ENCODE results near the gene SIX1.

SIX1 gene

GRCh38 chr14:60658211-60658690, 9.0 kb upstream of the SIX1 start:
- Histone ChIP-seq H3K4me2 (ENCODE audit: low read depth, low read length, poor library complexity, severe bottlenecking) (no peak overlapping the region), H3K9ac (ENCODE audit: low read depth, low read length, poor library complexity, severe bottlenecking) (no peak overlapping the region), H3K4me3 (ENCODE audit: low read length, poor library complexity, severe bottlenecking) (no peak overlapping the region), H3K4me1 (ENCODE audit: insufficient read depth, low read length, poor library complexity, severe bottlenecking) (peaks cover 11% of the 10 kb centered on the region), H3K9me2 (replicated peaks; ENCODE audit: low read depth, low read length) (no peaks in the 10 kb centered on the region), H3K36me3 (ENCODE audit: insufficient read depth, low read length) (no peaks in the 10 kb centered on the region), H3F3A (ENCODE audit: low read depth) (no peaks in the 10 kb centered on the region), H3K27me3 (ENCODE audit: insufficient read depth, low read length, poor library complexity, severe bottlenecking) (no peaks in the 10 kb centered on the region), H3K9me3 (ENCODE audit: insufficient read depth, low read depth, low read length) (no peaks in the 10 kb centered on the region), H3K79me2 (ENCODE audit: insufficient read depth, low read length) (no peaks in the 10 kb centered on the region), H2AFZ (ENCODE audit: low read length) (no peak overlapping the region), H4K20me1 (ENCODE audit: insufficient read depth, low read length, poor library complexity, severe bottlenecking) (no peaks in the 10 kb centered on the region)
- TF ChIP-seq EZH2phosphoT487 (IDR thresholded peaks at IDR 0.05; ENCODE audit: borderline replicate concordance) (no peak), CTCF (conservative IDR thresholded peaks at IDR 0.05; ENCODE audit: low read length) (no peak)

GRCh38 chr14:60657456-60658210, 8.4 kb upstream of the SIX1 start:
- Histone ChIP-seq H3K4me3 (ENCODE audit: low read length, poor library complexity, severe bottlenecking) (no peak overlapping the region), H4K20me1 (ENCODE audit: insufficient read depth, low read length, poor library complexity, severe bottlenecking) (no peaks in the 10 kb centered on the region), H2AFZ (ENCODE audit: low read length) (no peak overlapping the region), H3K9me2 (replicated peaks; ENCODE audit: low read depth, low read length) (no peaks in the 10 kb centered on the region), H3F3A (ENCODE audit: low read depth) (no peaks in the 10 kb centered on the region), H3K9ac (ENCODE audit: low read depth, low read length, poor library complexity, severe bottlenecking) (no peak overlapping the region), H3K4me2 (ENCODE audit: low read depth, low read length, poor library complexity, severe bottlenecking) (no peak overlapping the region), H3K4me1 (ENCODE audit: insufficient read depth, low read length, poor library complexity, severe bottlenecking) (peaks cover 11% of the 10 kb centered on the region), H3K27me3 (ENCODE audit: insufficient read depth, low read length, poor library complexity, severe bottlenecking) (no peaks in the 10 kb centered on the region), H3K79me2 (ENCODE audit: insufficient read depth, low read length) (no peaks in the 10 kb centered on the region), H3K36me3 (ENCODE audit: insufficient read depth, low read length) (no peaks in the 10 kb centered on the region), H3K9me3 (ENCODE audit: insufficient read depth, low read depth, low read length) (no peaks in the 10 kb centered on the region)
- TF ChIP-seq CTCF (conservative IDR thresholded peaks at IDR 0.05; ENCODE audit: low read length) (no peak), EZH2phosphoT487 (IDR thresholded peaks at IDR 0.05; ENCODE audit: borderline replicate concordance) (no peak)

GRCh38 chr14:60656686-60657455, 7.6 kb upstream of the SIX1 start:
- H3K9me3 ChIP-seq (ENCODE audit: insufficient read depth, low read depth, low read length), result no peaks in the 10 kb centered on the region
- H3K4me3 ChIP-seq (ENCODE audit: low read length, poor library complexity, severe bottlenecking), result no peak overlapping the region
- H3K4me1 ChIP-seq (ENCODE audit: insufficient read depth, low read length, poor library complexity, severe bottlenecking), result peaks cover 11% of the 10 kb centered on the region
- H3K79me2 ChIP-seq (ENCODE audit: insufficient read depth, low read length), result no peaks in the 10 kb centered on the region
- no peaks in the 10 kb centered on the region for H3K27me3 ChIP-seq (ENCODE audit: insufficient read depth, low read length, poor library complexity, severe bottlenecking)
- H3K4me2 ChIP-seq (ENCODE audit: low read depth, low read length, poor library complexity, severe bottlenecking), result no peak overlapping the region
- TF ChIP-seq CTCF (conservative IDR thresholded peaks at IDR 0.05; ENCODE audit: low read length) (no peak), EZH2phosphoT487 (IDR thresholded peaks at IDR 0.05; ENCODE audit: borderline replicate concordance) (no peak)
- no peak overlapping the region for H2AFZ ChIP-seq (ENCODE audit: low read length)
- H3K9me2 ChIP-seq (replicated peaks; ENCODE audit: low read depth, low read length), result no peaks in the 10 kb centered on the region
- H3K9ac ChIP-seq (ENCODE audit: low read depth, low read length, poor library complexity, severe bottlenecking), result no peak overlapping the region
- H4K20me1 ChIP-seq (ENCODE audit: insufficient read depth, low read length, poor library complexity, severe bottlenecking), result no peaks in the 10 kb centered on the region
- H3F3A ChIP-seq (ENCODE audit: low read depth), result no peaks in the 10 kb centered on the region
- no peaks in the 10 kb centered on the region for H3K36me3 ChIP-seq (ENCODE audit: insufficient read depth, low read length)

Measured in Loucy (cell line).